Ramos (cell line): ENCODE data around the gene SLC24A3.

ENCODE experiments used
- in situ Hi-C: fragments of 300-500 bp; cut with MboI; formaldehyde crosslinking; loops from one replicate; pipeline ENCODE4 v1.14.3; 2022; ENCODE audit warnings: low sequenced_read_pairs; ENCODE audit not compliant: unreplicated experiment

Gene SLC24A3

DNA sequence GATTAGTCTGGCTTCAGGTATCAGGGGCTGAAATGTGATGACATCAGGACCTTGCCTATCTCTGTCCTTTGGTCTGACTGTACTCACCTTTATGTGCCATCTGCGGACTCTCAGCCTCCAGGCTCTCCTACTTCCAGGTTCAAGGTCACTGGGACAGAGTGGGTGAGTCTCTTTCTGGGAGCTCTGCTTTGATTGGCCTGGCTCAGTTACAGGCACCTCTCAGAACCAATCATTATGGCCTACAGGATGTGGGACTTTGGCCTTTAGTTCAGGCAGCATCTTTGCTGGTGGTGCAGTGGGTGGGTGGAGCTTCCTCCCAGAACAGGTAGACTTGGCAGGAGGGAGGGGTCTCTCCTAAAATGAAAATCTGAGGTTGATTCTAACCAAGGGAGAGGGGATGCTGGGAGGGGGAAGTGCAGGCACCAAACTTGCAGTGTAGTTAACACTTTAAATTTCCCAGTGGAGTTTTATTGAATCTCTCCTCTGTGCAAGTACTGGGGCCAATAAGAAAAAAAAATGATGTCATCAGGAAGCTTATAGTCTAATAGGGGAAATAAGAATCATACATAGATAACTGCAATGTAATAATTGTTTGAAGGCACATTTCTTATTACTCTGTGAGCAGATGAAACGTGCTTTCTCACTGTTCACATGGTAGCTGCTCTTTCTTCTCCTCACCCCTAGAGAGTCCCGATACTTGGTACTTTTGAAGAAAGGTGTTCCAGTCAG lies 53.4 kb downstream of the SLC24A3 start:
- in situ Hi-C loops: no loop called here

DNA sequence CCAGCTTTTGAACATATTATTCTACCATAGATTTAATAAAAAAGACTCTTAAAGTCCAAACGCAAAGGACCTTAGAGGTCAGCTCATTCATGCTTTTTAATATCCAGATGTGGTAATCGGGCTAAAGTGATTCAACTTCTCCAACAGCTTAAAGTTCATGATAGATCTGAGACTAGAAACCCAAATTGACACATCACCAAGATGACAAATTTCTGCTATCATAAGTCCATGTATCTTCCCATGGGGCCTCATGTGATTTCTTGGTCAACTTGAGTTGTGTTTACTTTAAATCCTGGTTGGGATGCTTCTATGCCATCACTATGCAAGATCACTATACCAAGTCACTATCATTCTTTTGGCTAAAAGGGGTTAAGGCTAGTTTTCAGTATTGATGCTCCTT lies 56.0 kb downstream of the SLC24A3 start:
- in situ Hi-C loops: no loop called here

DNA sequence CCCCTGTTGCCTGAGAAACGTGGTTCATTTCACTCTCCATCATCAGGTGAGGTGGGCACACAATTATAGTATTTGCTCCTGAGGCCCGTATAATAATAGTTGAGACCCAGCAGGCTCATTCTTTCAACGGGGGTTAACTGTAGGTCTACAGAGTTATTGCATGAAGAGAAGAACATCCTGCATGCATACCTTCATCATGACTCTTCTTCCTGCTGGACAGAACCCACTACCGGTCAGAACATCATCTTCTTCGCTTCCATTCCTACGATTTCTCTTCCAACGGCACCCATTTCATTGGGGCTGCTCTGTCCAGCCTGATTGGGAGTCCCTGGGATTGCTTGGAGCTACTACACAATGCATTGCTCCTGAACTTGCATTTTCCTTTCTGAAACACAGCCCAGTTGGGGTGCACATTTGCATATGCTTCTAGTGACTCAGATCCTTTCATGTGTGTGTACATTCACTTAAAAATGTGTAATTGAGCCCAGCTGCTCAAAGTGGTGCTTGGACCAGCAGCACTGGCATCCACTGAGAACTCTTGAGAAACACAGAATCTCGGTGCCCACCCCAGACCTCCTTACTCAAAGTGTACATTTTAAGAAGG lies 57.4 kb downstream of the SLC24A3 start:
- in situ Hi-C loops: no loop called here

GRCh38 chr20:19271879-19272651 lies 59.6 kb downstream of the SLC24A3 start:
- in situ Hi-C loops: no loop called here

DNA sequence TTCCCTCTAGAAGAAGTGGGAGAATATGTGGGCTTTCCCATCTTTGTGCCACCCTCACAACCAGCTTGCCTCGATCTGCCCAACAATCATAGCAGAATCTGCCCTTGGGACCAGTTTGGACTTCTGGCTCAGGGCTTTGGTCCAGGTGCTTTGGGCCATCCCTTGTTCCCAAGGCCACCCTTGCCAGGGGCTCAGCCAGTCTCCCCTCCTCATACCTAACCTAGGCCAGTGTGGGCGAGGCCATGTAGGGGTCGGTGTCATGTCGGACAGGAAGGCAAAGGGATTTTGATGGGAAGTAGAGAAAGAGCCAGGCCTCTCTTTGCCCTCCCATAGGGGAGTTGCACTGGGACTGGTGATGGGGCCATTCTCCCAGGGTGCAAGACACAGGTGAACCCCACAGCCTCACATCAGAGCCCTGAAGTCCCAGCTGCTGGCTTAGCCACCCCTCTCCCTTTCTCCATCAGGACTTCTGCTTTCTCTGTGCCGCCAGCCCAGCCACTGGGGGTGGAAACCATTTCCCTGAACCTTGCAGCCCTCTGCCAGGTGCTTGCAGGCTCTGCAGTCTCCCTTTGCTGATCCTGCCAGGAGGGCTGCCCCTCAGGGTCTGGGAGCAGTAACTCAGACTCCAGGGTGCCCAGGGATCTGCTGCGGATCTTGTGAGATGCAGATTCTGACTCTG lies 60.7 kb downstream of the SLC24A3 start:
- in situ Hi-C loops: no loop called here

DNA sequence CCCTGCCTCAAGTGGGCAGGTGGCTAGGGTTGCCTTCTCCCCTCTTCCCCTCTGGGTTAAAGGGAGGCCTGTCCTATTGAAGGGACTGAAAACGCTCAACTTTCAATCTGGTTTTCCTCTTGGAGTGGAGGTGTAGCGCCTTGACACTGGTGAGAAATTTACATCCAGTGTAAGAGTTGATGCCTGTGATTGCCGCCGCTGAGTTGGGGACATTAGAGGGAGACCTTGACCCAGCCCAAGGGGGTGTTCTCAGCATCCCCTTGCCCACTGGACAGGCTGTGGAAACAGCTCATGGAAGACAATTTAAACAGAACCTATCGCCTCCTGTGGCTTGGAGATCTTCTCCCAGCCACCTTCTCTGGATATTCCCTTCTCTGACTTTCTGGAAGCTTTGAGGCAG lies 61.6 kb downstream of the SLC24A3 start:
- in situ Hi-C loops: no loop called here

GRCh38 chr20:19274412-19275015 lies 62.1 kb downstream of the SLC24A3 start:
- in situ Hi-C loops: no loop called here

DNA sequence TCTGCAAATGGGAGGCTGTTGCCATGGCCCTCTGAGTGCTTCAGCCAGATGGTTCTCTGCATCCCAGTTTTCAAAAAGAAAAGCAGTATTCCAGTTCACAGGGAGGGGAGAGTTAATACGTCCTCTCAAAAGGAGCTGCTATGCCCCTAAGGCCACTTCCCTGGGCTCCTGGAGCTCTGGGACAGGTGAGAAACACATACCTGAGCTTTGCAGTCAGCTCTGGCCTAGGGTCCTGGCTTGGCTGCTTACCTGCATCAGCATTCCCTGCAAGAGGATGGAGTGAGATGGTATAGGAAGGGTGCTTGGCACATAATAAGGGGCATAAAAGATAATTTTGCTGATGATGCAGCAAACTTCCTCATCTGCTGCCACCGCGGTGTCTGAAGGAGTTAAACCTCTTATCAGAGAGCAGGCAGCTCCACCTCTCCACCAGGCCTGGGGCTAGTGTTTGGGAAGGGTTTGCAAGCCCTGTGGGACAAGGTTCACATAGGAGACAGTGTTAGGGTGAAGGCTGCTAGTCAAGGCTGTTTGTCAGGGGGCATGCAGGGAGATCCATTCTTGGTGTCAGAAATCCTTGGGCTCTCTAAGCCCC lies 62.7 kb downstream of the SLC24A3 start:
- in situ Hi-C loops: no loop called here

- in situ Hi-C loops: no loop called here
Measured at GRCh38 chr20:19275630-19276071, 63.2 kb downstream of the SLC24A3 start.

DNA sequence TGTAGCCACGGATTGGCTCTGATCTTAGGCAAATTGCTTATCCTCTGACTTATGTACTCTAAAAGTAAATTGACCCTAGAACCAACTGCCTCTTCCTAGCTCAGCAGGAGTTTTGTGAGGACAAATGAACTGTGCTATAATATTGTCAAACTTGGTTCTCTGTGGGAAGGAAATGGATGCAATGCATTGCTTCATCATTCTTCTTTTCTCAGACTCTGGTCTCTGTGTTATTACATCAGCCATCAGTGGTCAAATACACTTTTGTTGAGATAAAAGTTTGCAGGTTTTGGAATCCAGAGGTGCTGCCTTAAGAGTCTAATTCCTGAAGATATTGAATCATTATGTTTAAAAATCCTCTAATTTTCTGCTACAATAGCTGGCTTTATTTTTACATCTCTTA lies 64.9 kb downstream of the SLC24A3 start:
- in situ Hi-C loops: no loop called here

DNA sequence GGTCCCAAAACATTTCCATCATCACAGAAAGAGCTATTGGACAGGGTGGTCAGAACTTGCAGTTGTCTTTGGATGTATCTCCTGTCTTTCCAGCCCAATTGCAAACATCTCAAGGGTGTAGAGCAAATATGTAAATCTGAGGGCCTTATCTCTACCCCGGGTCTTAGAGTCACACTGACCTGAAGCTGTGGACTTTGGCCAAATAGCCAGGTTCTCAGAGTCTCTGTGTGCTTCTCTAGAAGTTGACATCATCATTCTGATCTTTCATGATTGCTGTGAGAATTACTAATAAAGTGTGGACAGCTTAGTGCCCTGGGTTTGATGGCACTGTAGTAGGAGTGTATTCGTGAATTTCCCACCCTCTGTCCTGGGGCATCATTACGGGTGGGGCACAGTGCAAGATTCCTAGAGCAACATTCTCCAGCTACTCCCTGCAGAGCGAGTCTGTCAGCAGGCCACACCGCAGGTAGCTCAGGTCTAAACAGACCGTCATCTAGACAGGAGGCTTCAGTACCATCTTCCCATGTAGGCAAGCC lies 71.1 kb downstream of the SLC24A3 start:
- in situ Hi-C loops: no loop called here

DNA sequence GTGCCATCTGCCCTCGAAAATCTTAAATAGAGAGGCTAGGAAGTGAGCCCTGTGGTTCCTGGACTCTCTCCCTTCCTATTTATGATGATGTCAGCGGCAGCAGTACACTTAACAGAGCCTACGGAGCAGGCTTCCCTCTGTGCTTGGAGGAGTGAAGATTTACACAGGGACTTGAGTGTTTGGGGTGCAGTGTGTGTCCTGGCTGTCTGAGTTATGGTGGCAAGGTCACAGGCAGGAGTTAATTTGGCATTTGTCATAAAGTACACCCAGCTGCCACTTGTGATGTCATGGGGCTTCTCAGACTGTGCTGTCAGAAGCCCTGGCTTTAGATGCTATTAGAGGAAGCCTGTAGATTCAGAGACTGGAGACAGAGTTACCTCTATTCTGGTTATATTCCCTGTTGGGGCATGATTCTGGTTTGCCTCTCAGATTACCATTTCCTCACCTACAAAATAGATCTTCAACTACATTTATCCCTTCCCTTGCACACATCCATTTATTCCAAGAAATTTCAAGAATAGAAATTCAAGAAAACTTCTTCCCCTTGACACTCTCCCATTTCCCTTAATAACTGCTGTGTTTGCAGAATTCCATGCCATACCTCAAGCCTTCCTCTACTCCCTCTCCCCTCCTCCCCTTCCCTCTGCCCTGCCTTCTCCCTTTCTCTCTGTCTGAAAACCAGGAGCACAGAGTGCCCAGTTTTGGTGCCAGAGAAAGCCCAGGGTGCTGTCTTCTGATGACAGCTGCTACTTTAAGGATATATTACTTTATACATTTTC lies 72.1 kb downstream of the SLC24A3 start:
- in situ Hi-C loops: no loop called here

- in situ Hi-C loops: no loop called here
Measured at GRCh38 chr20:19285436-19285835, 73.0 kb downstream of the SLC24A3 start.

GRCh38 chr20:19288061-19288460 lies 75.6 kb downstream of the SLC24A3 start:
- in situ Hi-C loops: no loop called here

GRCh38 chr20:19288636-19289035 lies 76.2 kb downstream of the SLC24A3 start:
- in situ Hi-C loops: no loop called here

- in situ Hi-C loops: no loop called here
Measured at GRCh38 chr20:19289451-19289850, 77.0 kb downstream of the SLC24A3 start.

DNA sequence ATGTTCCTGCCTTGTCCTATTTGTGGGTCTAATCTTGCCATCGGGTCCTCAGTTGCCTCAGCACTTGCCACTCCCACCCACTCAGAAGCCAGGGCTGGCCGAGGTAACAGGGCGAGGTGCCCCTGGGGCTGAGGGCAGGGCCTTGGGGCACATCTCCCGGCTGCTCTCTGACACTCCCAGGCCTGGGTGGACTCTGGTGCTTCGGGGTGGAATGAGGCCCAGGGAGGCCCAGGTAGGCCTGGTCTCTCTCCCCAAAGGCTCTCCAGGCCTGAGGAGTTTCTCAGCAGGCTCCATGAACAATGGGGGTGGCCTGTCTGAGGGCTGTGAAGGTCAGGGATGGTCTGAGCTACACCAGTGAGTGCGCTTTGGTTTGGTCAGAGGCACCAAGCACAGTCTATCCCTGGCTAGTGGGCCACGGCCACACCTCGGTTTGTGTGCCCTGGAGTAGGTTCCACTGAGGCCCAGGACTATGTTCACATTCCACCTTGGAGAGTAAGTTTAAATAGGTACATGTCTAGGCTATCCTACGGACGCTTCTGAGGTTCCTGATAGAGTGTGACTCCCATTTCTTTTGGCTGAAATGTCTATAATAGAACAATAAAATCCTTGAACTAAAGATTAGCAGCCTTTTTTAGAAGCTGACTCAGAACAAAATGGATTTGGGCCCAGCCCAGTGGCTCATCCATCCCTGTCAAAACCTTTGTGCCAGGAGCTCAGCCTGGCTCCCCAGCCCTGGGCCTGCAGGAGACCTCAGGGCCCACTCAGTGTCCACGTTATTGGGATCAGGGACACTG lies 78.8 kb downstream of the SLC24A3 start:
- in situ Hi-C loops: no loop called here

GRCh38 chr20:19291818-19292132 lies 79.3 kb downstream of the SLC24A3 start:
- in situ Hi-C loops: no loop called here
